H9 (cell line): ENCODE data around the gene TRPT1. TPM values are rescaled to one million over a fixed set of nuclear protein-coding genes. Genes with fewer than 3 reads are reported as not detected.

Source experiments
- DNase-seq: peaks from one replicate; pipeline ENCODE4 v3.0.0-alpha.2; 2017
- H2AFZ ChIP-seq: one replicate; pipeline ENCODE4 v1.6.1; 2013; ENCODE audit warnings: mild to moderate bottlenecking, low read length, control low read depth, moderate library complexity
- H2AK5ac ChIP-seq: 2 replicates; pipeline ENCODE4 v1.6.1; 2013; ENCODE audit warnings: low read length, control low read depth, mixed read lengths; ENCODE audit not compliant: insufficient read length
- H2BK120ac ChIP-seq: one replicate; pipeline ENCODE4 v1.6.1; 2013; ENCODE audit warnings: low read depth, mild to moderate bottlenecking, low read length, control low read depth, inconsistent platforms; ENCODE audit not compliant: poor library complexity, severe bottlenecking
- H2BK12ac ChIP-seq: 2 replicates; pipeline ENCODE4 v1.6.1; 2013; ENCODE audit warnings: low read length, control low read depth, mixed read lengths, low read depth; ENCODE audit not compliant: insufficient read length
- H2BK15ac ChIP-seq: 2 replicates; pipeline ENCODE4 v1.6.1; 2013; ENCODE audit warnings: low read depth, low read length, control low read depth
- H2BK20ac ChIP-seq: one replicate; pipeline ENCODE4 v1.6.1; 2013; ENCODE audit warnings: low read depth, mild to moderate bottlenecking, low read length, control low read depth, inconsistent platforms; ENCODE audit not compliant: poor library complexity, severe bottlenecking
- H2BK5ac ChIP-seq: 2 replicates; pipeline ENCODE4 v1.6.1; 2013; ENCODE audit warnings: low read length, control low read depth, mixed read lengths; ENCODE audit not compliant: insufficient read length
- H3K14ac ChIP-seq: 2 replicates; pipeline ENCODE4 v1.6.1; 2013; ENCODE audit warnings: low read length, control low read depth; ENCODE audit not compliant: insufficient read depth
- H3K18ac ChIP-seq: 2 replicates; pipeline ENCODE4 v1.6.1; 2013; ENCODE audit warnings: low read depth, mild to moderate bottlenecking, mixed read lengths, low read length, control low read depth; ENCODE audit not compliant: insufficient read length
- H3K23ac ChIP-seq: 2 replicates; pipeline ENCODE4 v1.6.1; 2013; ENCODE audit warnings: low read length, control low read depth, mixed read lengths, low read depth; ENCODE audit not compliant: insufficient read length
- H3K23me2 ChIP-seq: 2 replicates; pipeline ENCODE4 v1.6.1; 2013; ENCODE audit warnings: low read depth, mild to moderate bottlenecking, mixed read lengths, low read length, control low read depth; ENCODE audit not compliant: insufficient read length, poor library complexity, severe bottlenecking
- H3K27ac ChIP-seq: 2 replicates; pipeline ENCODE4 v1.5.1; 2013; ENCODE audit warnings: low read length, control low read depth, mixed read lengths, low read depth; ENCODE audit not compliant: insufficient read length
- H3K27me3 ChIP-seq: 2 replicates; pipeline ENCODE4 v1.6.1; 2013; ENCODE audit warnings: low read length, control low read depth, inconsistent platforms; ENCODE audit not compliant: insufficient read depth
- H3K4ac ChIP-seq: 2 replicates; pipeline ENCODE4 v1.6.1; 2013; ENCODE audit warnings: low read depth, mild to moderate bottlenecking, control low read depth, inconsistent platforms, low read length, moderate library complexity
- H3K4me1 ChIP-seq: 2 replicates; pipeline ENCODE4 v1.6.1; 2013; ENCODE audit warnings: low read length, control low read depth, inconsistent platforms; ENCODE audit not compliant: insufficient read depth
- H3K4me2 ChIP-seq: 2 replicates; pipeline ENCODE4 v1.6.1; 2013; ENCODE audit warnings: low read length, control low read depth, mixed read lengths; ENCODE audit not compliant: insufficient read length, insufficient read depth
- H3K56ac ChIP-seq: 2 replicates; pipeline ENCODE4 v1.6.1; 2013; ENCODE audit warnings: low read depth, mild to moderate bottlenecking, mixed read lengths, low read length, control low read depth; ENCODE audit not compliant: insufficient read length
- H3K79me1 ChIP-seq: 2 replicates; pipeline ENCODE4 v1.6.1; 2013; ENCODE audit warnings: low read depth, mild to moderate bottlenecking, moderate library complexity, low read length, control low read depth, inconsistent platforms; ENCODE audit not compliant: insufficient read depth, poor library complexity, severe bottlenecking
- H3K79me2 ChIP-seq: 2 replicates; pipeline ENCODE4 v1.6.1; 2013; ENCODE audit warnings: low read length, control low read depth, inconsistent platforms; ENCODE audit not compliant: insufficient read depth
- H3K9ac ChIP-seq: 2 replicates; pipeline ENCODE4 v1.6.1; 2013; ENCODE audit warnings: low read length, control low read depth, mixed read lengths; ENCODE audit not compliant: insufficient read length; ENCODE audit errors: extremely low read depth
- H3K9me3 ChIP-seq: one replicate; pipeline ENCODE4 v1.6.1; 2013; ENCODE audit warnings: low read depth, low read length, inconsistent platforms; ENCODE audit not compliant: control insufficient read depth
- H3T11ph ChIP-seq: one replicate; pipeline ENCODE4 v1.6.1; 2013; ENCODE audit warnings: mild to moderate bottlenecking, low read length, control low read depth, inconsistent platforms
- H4K20me1 ChIP-seq: one replicate; pipeline ENCODE4 v1.6.1; 2013; ENCODE audit not compliant: control insufficient read depth, insufficient read length, insufficient read depth
- H4K5ac ChIP-seq: 2 replicates; pipeline ENCODE4 v1.6.1; 2013; ENCODE audit warnings: low read depth, mild to moderate bottlenecking, mixed read lengths, low read length, control low read depth; ENCODE audit not compliant: insufficient read length
- H4K8ac ChIP-seq: replicated peaks from 2 replicates; pipeline ENCODE4 v1.6.1; 2013; ENCODE audit warnings: low read length, control low read depth, mixed read lengths, low read depth; ENCODE audit not compliant: insufficient read length
- H4K91ac ChIP-seq: 2 replicates; pipeline ENCODE4 v1.6.1; 2013; ENCODE audit warnings: low read depth, mild to moderate bottlenecking, moderate library complexity, mixed read lengths, low read length, control low read depth; ENCODE audit not compliant: insufficient read length
- H3K27ac Mint-ChIP-seq, 3 experiments: 2 replicates in 2 of 3; 3 replicates in 1 of 3; pipeline ENCODE4 v1.8.0; 2020 to 2021; ENCODE audit warnings: mixed read lengths in 3 of 3, mild to moderate bottlenecking in 1 of 3, moderate library complexity in 1 of 3
- H3K27me3 Mint-ChIP-seq: 2 replicates; pipeline ENCODE4 v1.8.0; 2021; ENCODE audit warnings: low read depth, mild to moderate bottlenecking, moderate library complexity, mixed read lengths
- H3K36me3 Mint-ChIP-seq, 3 experiments: 2 replicates in 2 of 3; 3 replicates in 1 of 3; pipeline ENCODE4 v1.8.0; 2020 to 2021; ENCODE audit warnings: low read depth in 3 of 3, mixed read lengths in 3 of 3; ENCODE audit not compliant: insufficient read depth in 1 of 3
- H3K4me1 Mint-ChIP-seq, 2 experiments: 2 replicates each; pipeline ENCODE4 v1.8.0; 2020; ENCODE audit warnings: mixed read lengths in 2 of 2
- H3K4me3 Mint-ChIP-seq, 2 experiments: 2 replicates in 1 of 2; 3 replicates in 1 of 2; pipeline ENCODE4 v1.8.0; 2020 to 2021; ENCODE audit warnings: mild to moderate bottlenecking in 2 of 2, mixed read lengths in 2 of 2, moderate library complexity in 1 of 2
- H3K9me3 Mint-ChIP-seq, 2 experiments: 2 replicates in 1 of 2; 3 replicates in 1 of 2; pipeline ENCODE4 v1.8.0; 2020; ENCODE audit warnings: mild to moderate bottlenecking in 2 of 2, mixed read lengths in 2 of 2, moderate library complexity in 1 of 2
- WGBS: extraction: QIAGEN DNeasy Blood & Tissue Kit; methylation state at CpG from one replicate; pipeline ENCODE4 v1.1.7; 2013; ENCODE audit warnings: missing lambda C conversion rate, low lambda C conversion rate, mixed read lengths; ENCODE audit not compliant: insufficient read length; ENCODE audit errors: extremely low coverage; 5-methylcytosine and 5-hydroxymethylcytosine counted together
- total RNA-seq: library from RNA; stranded (reverse); gene quantifications from 2 replicates; pipeline ENCODE4 v1.2.1, GENCODE V29; 2021
- TF ChIP-seq, protein P1 (sequence below): fragments of 200-600 bp; sonication (generic); conservative IDR thresholded peaks from 3 replicates; pipeline ENCODE4 v1.8.0; 2021; ENCODE audit warnings: antibody characterized with exemption, mild to moderate bottlenecking

Gene TRPT1
- total RNA-seq, 1 experiment from 2014 or later = 33.6 TPM

DNA sequence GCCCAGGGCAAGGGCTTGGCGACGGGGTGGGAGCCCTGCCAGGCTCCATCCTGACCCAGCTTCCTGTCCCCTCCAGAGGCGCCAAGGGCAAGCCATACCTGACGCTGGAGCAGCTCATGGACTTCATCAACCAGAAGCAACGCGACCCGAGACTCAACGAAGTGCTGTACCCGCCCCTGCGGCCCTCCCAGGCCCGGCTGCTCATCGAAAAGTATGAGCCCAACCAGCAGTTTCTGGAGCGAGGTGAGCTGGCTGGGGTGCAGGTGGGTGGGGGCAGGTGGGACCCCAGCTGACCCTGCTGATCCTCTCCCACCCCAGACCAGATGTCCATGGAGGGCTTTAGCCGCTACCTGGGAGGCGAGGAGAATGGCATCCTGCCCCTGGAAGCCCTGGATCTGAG, 30.3 kb upstream of the TRPT1 start:
- no peak overlapping the region for H2AFZ ChIP-seq
- no peak overlapping the region for H2BK5ac ChIP-seq
- no peak overlapping the region for H2AK5ac ChIP-seq
- H3K18ac ChIP-seq = no peak overlapping the region
- H3K27me3 ChIP-seq = no peaks in the 10 kb centered on the region
- Mint-ChIP-seq H3K4me1 (peaks cover 6 to 14% of the 10 kb centered on the region in 2 experiments), H3K27ac (peak overlapping the region in 1 of 3 experiments; percentile 59; a peak in 1 of 7 replicates), H3K27me3 (no peaks in the 10 kb centered on the region), H3K9me3 (no peaks in the 10 kb centered on the region), H3K36me3 (peaks cover 39 to 69% (median 54%) of the 10 kb centered on the region in 3 experiments; a peak in 6 of 7 replicates), H3K4me3 (no peak overlapping the region)
- no peak overlapping the region for H2BK12ac ChIP-seq
- H3K4me2 ChIP-seq = no peak overlapping the region
- no peak overlapping the region for H3K14ac ChIP-seq
- no peak overlapping the region for H3K4ac ChIP-seq
- H3K79me1 ChIP-seq = peaks cover 3% of the 10 kb centered on the region
- WGBS = no CpG with 5 or more reads among the region's 15 CpGs
- H2BK15ac ChIP-seq = no peak overlapping the region
- no peak overlapping the region for H3K27ac ChIP-seq
- H4K8ac ChIP-seq = no peak overlapping the region
- H3K9me3 ChIP-seq = no peaks in the 10 kb centered on the region
- no peak for DNase-seq
- no peak overlapping the region for H3K23ac ChIP-seq
- H2BK120ac ChIP-seq = no peak overlapping the region
- H4K20me1 ChIP-seq = no peaks in the 10 kb centered on the region
- H3K9ac ChIP-seq = no peak overlapping the region
- no peak overlapping the region for H2BK20ac ChIP-seq
- H3K23me2 ChIP-seq = peaks cover 8% of the 10 kb centered on the region
- no peak overlapping the region for H4K5ac ChIP-seq
- H3K79me2 ChIP-seq = no peaks in the 10 kb centered on the region; the same call in 1 of the 2 replicates
- H3K56ac ChIP-seq = no peak overlapping the region
- no peak overlapping the region for H4K91ac ChIP-seq
- TF ChIP-seq, protein P1, sequence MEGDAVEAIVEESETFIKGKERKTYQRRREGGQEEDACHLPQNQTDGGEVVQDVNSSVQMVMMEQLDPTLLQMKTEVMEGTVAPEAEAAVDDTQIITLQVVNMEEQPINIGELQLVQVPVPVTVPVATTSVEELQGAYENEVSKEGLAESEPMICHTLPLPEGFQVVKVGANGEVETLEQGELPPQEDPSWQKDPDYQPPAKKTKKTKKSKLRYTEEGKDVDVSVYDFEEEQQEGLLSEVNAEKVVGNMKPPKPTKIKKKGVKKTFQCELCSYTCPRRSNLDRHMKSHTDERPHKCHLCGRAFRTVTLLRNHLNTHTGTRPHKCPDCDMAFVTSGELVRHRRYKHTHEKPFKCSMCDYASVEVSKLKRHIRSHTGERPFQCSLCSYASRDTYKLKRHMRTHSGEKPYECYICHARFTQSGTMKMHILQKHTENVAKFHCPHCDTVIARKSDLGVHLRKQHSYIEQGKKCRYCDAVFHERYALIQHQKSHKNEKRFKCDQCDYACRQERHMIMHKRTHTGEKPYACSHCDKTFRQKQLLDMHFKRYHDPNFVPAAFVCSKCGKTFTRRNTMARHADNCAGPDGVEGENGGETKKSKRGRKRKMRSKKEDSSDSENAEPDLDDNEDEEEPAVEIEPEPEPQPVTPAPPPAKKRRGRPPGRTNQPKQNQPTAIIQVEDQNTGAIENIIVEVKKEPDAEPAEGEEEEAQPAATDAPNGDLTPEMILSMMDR = no peak
- no peaks in the 10 kb centered on the region for H3K4me1 ChIP-seq
- no peak overlapping the region for H3T11ph ChIP-seq
